SK-N-SH treated with all-trans-retinoic acid at 6 μM for 48 hours (cell line): ENCODE results near the gene ELP4.

Experiments
- ATAC-seq: fragments of 200-7000 bp; cut with Tn5 transposase; 3 replicates; pipeline ENCODE4 v1.9.1; 2020; ENCODE audit warnings: mild to moderate bottlenecking, moderate library complexity
- BACH2 ChIP-seq: fragments of 250-450 bp; sonication (Bioruptor Pico); IDR thresholded peaks from 2 replicates; pipeline ENCODE4 v1.9.0; 2021; ENCODE audit warnings: mild to moderate bottlenecking, borderline replicate concordance
- CSDC2 ChIP-seq: fragments of 250-450 bp; sonication (Bioruptor Pico); IDR thresholded peaks from 2 replicates; pipeline ENCODE4 v1.5.0; 2020; ENCODE audit warnings: mild to moderate bottlenecking, moderate library complexity
- CSRNP3 ChIP-seq: fragments of 250-450 bp; sonication (Bioruptor Pico); IDR thresholded peaks from 2 replicates; pipeline ENCODE4 v1.5.1; 2021; ENCODE audit warnings: mild to moderate bottlenecking, moderate library complexity
- GLIS3 ChIP-seq: fragments of 250-450 bp; sonication (Bioruptor Pico); IDR thresholded peaks from 2 replicates; pipeline ENCODE4 v1.5.0; 2020; ENCODE audit warnings: mild to moderate bottlenecking, moderate library complexity
- ISL1 ChIP-seq: fragments of 250-450 bp; sonication (Bioruptor Pico); IDR thresholded peaks from 2 replicates; pipeline ENCODE4 v2.1.2; 2022; ENCODE audit warnings: mild to moderate bottlenecking, moderate library complexity
- POU6F1 ChIP-seq: fragments of 250-450 bp; sonication (Bioruptor Pico); IDR thresholded peaks from 2 replicates; pipeline ENCODE4 v1.8.0; 2021; ENCODE audit warnings: low read depth, mild to moderate bottlenecking, moderate library complexity, borderline replicate concordance
- RARB ChIP-seq: fragments of 250-450 bp; sonication (Bioruptor Pico); IDR thresholded peaks from 2 replicates; pipeline ENCODE4 v1.8.0; 2021; ENCODE audit warnings: mild to moderate bottlenecking, moderate library complexity
- TCF4 ChIP-seq: fragments of 250-450 bp; sonication (Bioruptor Pico); IDR thresholded peaks from 2 replicates; pipeline ENCODE4 v1.8.0; 2021; ENCODE audit warnings: mild to moderate bottlenecking, moderate library complexity, borderline replicate concordance
- TOX ChIP-seq: fragments of 250-450 bp; sonication (Bioruptor Pico); IDR thresholded peaks from 2 replicates; pipeline ENCODE4 v1.8.0; 2021; ENCODE audit warnings: mild to moderate bottlenecking, moderate library complexity, borderline replicate concordance
- TSHZ2 ChIP-seq: fragments of 250-450 bp; sonication (Bioruptor Pico); IDR thresholded peaks from 2 replicates; pipeline ENCODE4 v1.5.0; 2020; ENCODE audit warnings: mild to moderate bottlenecking, moderate library complexity
- ZFP3 ChIP-seq: fragments of 250-450 bp; sonication (Bioruptor Pico); IDR thresholded peaks from 2 replicates; pipeline ENCODE4 v1.5.0; 2020; ENCODE audit warnings: mild to moderate bottlenecking, moderate library complexity
- ZFP30 ChIP-seq: fragments of 450-650 bp; formaldehyde crosslinking; IDR thresholded peaks from 2 replicates; pipeline ENCODE4 v1.5.0; 2022; ENCODE audit warnings: mild to moderate bottlenecking, moderate library complexity
- ZNF565 ChIP-seq: fragments of 450-650 bp; formaldehyde crosslinking; conservative IDR thresholded peaks from 2 replicates; pipeline ENCODE4 v1.5.0; 2020; ENCODE audit warnings: low read depth, mild to moderate bottlenecking, moderate library complexity
- ZNF70 ChIP-seq: fragments of 450-650 bp; formaldehyde crosslinking; IDR thresholded peaks from 2 replicates; pipeline ENCODE4 v1.5.0; 2020; ENCODE audit warnings: mild to moderate bottlenecking, moderate library complexity
- ZNF8 ChIP-seq: fragments of 450-650 bp; formaldehyde crosslinking; IDR thresholded peaks from 2 replicates; pipeline ENCODE4 v1.5.0; 2020; ENCODE audit warnings: mild to moderate bottlenecking, moderate library complexity
- TF ChIP-seq, protein P1 (sequence below): fragments of 250-450 bp; sonication (Bioruptor Pico); IDR thresholded peaks from 2 replicates; pipeline ENCODE4 v1.5.1; 2020; ENCODE audit warnings: low read depth, mild to moderate bottlenecking, moderate library complexity

Gene ELP4

DNA sequence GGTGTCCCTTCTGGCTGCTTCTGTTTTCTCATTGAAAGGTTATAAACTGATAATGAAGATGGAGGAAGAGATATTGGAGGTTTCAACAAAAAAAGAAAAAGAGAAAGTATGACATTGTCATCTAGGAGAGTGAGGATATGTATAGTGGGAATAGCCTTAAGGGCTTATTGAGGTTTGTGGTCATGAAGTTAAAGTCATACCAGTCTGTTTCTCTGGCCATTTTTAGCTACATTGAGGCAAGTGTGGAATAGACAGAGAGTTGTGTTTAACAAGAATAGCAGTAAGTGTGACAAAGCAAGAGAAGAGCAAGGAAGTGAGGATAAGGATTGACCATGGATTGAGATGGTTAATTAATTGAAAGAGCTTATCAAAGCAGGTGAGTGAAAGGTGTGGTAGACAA lies 110.4 kb downstream of the ELP4 start:
- TF ChIP-seq ZNF8 (CRISPR knock-in tag) = no peak
- TF ChIP-seq, protein P1, sequence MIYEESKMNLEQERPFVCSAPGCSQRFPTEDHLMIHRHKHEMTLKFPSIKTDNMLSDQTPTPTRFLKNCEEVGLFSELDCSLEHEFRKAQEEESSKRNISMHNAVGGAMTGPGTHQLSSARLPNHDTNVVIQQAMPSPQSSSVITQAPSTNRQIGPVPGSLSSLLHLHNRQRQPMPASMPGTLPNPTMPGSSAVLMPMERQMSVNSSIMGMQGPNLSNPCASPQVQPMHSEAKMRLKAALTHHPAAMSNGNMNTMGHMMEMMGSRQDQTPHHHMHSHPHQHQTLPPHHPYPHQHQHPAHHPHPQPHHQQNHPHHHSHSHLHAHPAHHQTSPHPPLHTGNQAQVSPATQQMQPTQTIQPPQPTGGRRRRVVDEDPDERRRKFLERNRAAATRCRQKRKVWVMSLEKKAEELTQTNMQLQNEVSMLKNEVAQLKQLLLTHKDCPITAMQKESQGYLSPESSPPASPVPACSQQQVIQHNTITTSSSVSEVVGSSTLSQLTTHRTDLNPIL (CRISPR knock-in tag) = no peak
- no peak for TF ChIP-seq ZNF70
- TF ChIP-seq ZNF565 = no peak
- TF ChIP-seq TOX (CRISPR knock-in tag) = no peak
- TF ChIP-seq CSDC2 (CRISPR knock-in tag) = no peak
- TF ChIP-seq, all 23 proteins: peak for 0
- ATAC-seq = no peak

- ATAC-seq = no peak
- no peak for TF ChIP-seq CSDC2 (CRISPR knock-in tag)
- no peak for TF ChIP-seq RARB (CRISPR knock-in tag)
- no peak for TF ChIP-seq ZNF70
- TF ChIP-seq BACH2 (CRISPR knock-in tag) = no peak
- TF ChIP-seq TOX (CRISPR knock-in tag) = no peak
- no peak for TF ChIP-seq GLIS3 (CRISPR knock-in tag)
- no peak for TF ChIP-seq ZFP3 (CRISPR knock-in tag)
- no peak for TF ChIP-seq CSRNP3 (CRISPR knock-in tag)
- no peak for TF ChIP-seq ZFP30 (CRISPR knock-in tag)
- no peak for TF ChIP-seq ZNF8 (CRISPR knock-in tag)
Observed at GRCh38 chr11:31620434-31620833, 110.9 kb downstream of the ELP4 start.

- ATAC-seq = no peak
- no peak for TF ChIP-seq ISL1 (CRISPR knock-in tag)
- no peak for TF ChIP-seq TSHZ2 (CRISPR knock-in tag)
- TF ChIP-seq TCF4 = no peak
- TF ChIP-seq ZFP3 (CRISPR knock-in tag) = no peak
- no peak for TF ChIP-seq ZNF70
- TF ChIP-seq GLIS3 (CRISPR knock-in tag) = no peak
- TF ChIP-seq TOX (CRISPR knock-in tag) = no peak
- TF ChIP-seq RARB (CRISPR knock-in tag) = no peak
- TF ChIP-seq, protein P1 (CRISPR knock-in tag) = no peak
Observed at GRCh38 chr11:31625868-31626267, 116.3 kb downstream of the ELP4 start.

DNA sequence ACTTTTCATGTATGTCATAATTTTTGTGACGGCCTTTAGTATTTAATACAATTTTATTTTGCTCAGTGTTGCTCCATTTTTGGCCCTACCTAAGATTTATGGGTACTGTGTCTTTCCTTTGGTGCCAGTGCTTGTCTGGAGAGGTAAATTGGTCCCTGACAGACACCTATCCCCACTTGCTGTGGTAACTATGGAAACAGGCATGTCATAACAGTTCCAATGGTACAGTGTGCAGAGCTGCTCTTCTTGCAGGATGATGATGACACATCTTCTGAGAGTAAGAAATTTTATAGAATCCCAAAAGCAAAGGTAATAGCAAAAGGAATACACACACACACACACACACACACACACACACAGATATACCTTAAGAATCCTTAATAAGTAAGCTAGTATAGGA lies 118.5 kb downstream of the ELP4 start:
- TF ChIP-seq, protein P1 (CRISPR knock-in tag) = no peak
- TF ChIP-seq ZNF565 = no peak
- TF ChIP-seq CSRNP3 (CRISPR knock-in tag) = no peak
- no peak for TF ChIP-seq CSDC2 (CRISPR knock-in tag)
- TF ChIP-seq POU6F1 (CRISPR knock-in tag) = no peak
- ATAC-seq = no peak
